ENCODE measurements around the gene NELFA. TPM values are rescaled to one million over a fixed set of nuclear protein-coding genes. Genes with fewer than 3 reads are reported as not detected.

The NELFA gene
- total RNA-seq, 2 donors from 2014 or later = 40.8 to 42.7 TPM

GRCh38 chr4:1983846-1984405 lies 24.8 kb downstream of the NELFA start:
- no peaks in the 10 kb centered on the region for H3K27me3 Mint-ChIP-seq
- peak overlapping the region; percentile 51 for H3K27ac Mint-ChIP-seq
- no peak for ATAC-seq (replicated peaks)
- H3K36me3 Mint-ChIP-seq (ENCODE audit: low read depth) = peaks cover 80% of the 10 kb centered on the region
- no peaks in the 10 kb centered on the region for H3K4me1 Mint-ChIP-seq
- H3K4me3 Mint-ChIP-seq = no peak overlapping the region
- H3K9me3 Mint-ChIP-seq = no peaks in the 10 kb centered on the region

GRCh38 chr4:1983053-1983845 lies 25.5 kb downstream of the NELFA start:
- H3K4me1 Mint-ChIP-seq = no peaks in the 10 kb centered on the region

DNA sequence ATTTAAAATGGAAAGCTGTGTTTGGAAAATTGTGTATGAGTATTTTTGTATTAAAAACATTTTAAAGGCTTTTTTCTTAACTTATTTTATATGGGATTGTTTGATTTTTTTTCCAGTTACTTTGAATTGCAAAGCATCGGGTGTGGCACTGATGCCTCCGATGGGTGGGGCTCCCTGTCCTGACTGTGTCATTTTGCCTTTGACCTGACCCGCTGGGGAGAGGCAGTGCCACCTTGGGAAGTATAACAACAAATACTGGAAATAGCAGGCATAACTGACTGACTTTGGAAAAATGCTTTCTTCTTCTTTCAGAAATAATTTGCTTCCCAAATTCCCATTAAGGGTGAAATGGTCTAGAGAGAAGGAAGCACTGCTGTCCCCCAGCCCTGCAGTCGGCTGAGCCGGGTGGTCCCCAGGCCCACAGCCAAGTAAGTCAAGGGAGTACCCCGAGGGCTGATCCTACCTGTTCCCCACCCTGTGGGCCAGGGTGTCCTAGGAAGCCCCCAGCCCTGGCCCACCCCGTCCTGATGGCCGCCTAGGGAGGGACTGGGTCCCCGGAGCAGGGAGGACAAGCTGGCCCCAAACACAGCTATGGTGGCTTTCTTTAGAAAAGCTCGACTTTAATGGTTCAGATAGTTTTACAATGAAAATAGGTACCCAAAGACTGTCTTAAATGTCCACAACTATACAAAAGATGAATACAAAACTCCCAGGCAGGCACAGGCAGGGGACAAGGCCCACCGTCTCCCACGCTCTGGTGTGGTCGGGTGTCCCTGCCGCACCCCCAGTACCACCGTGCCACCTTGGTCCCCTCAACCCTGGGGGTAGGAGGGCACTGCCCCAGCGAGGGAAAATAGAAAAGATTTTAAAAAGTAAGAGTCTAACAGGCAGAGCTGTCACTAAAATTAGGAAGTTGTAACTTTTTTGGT lies 26.4 kb downstream of the NELFA start:
- no peaks in the 10 kb centered on the region for H3K27me3 Mint-ChIP-seq
- H3K4me3 Mint-ChIP-seq = no peak overlapping the region
- peak overlapping the region; percentile 48 for H3K27ac Mint-ChIP-seq
- no peaks in the 10 kb centered on the region for H3K4me1 Mint-ChIP-seq
- ATAC-seq (replicated peaks) = no peak
- H3K9me3 Mint-ChIP-seq = no peaks in the 10 kb centered on the region
- peaks cover 80% of the 10 kb centered on the region for H3K36me3 Mint-ChIP-seq (ENCODE audit: low read depth)

More at GRCh38 chr4:1983053-1983845, 25.5 kb downstream of the NELFA start:
- no peaks in the 10 kb centered on the region for H3K27me3 Mint-ChIP-seq
- H3K4me3 Mint-ChIP-seq = no peak overlapping the region
- no peaks in the 10 kb centered on the region for H3K9me3 Mint-ChIP-seq
- peaks cover 80% of the 10 kb centered on the region for H3K36me3 Mint-ChIP-seq (ENCODE audit: low read depth)
- no peak for ATAC-seq (replicated peaks)
- no peak overlapping the region for H3K27ac Mint-ChIP-seq

GRCh38 chr4:1981251-1982058 lies 27.3 kb downstream of the NELFA start:
- Mint-ChIP-seq H3K27me3 (no peaks in the 10 kb centered on the region), H3K36me3 (ENCODE audit: low read depth) (peaks cover 86% of the 10 kb centered on the region), H3K9me3 (no peaks in the 10 kb centered on the region), H3K4me3 (no peak overlapping the region), H3K27ac (peak overlapping the region; percentile 34), H3K4me1 (no peaks in the 10 kb centered on the region)
- no peak for ATAC-seq (replicated peaks)

DNA sequence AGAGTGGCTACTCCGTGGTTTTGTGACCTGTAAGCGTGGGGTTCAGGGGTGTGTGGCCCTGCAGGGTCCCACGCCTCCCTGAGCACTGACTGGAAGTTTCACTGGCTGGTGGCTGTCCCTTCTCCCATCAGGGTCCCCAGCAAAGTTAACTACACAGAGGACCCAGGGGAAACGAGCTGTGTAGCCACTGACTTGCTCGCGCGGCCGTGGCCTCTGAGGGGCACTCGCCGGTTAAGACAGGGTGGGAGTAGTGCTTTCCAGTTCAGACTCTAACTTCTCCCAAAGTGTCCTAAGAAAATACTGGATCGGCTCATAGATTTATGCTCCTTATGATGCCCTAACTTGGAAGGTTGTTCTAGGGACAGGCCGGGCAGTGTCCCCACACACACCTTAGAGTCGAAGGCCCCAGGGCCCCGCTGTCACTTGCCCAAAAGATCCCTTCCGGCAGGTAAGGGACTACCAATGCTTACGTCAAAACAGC lies 28.2 kb downstream of the NELFA start:
- H3K4me1 Mint-ChIP-seq = no peaks in the 10 kb centered on the region

DNA sequence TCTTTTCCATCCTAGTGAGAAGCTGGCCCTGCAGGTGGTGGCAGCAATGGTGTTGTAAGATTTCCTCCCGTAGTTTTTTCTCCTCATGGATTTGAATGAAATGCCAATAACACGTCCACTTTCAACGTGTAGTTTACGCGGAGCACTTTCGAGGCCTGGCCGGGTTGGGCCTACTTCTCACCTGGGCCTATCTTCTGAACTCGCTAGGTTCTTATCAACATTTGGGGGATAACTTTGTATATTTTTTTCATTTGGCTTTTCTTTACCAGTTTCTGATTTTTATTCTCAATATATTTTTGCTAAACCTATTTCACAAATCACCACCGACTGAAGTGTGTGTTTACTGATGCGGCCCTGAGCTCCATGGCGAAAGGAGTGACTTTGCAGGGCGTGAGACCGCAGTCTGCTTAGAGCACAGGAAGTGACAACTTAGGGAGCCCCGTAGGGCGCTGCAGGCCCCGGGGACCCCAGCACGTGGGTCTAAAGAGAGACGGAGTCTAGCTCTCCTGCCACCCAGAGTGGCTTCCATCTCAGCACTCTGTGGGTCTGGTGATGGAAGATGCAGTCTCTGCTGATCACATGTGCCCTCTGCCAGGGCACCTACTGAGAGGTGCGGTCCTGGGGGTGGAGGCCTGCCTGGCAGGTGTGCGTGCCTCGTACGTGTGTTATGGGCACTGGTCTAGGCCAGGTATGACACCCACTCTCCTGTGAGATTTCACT lies 29.1 kb downstream of the NELFA start:
- Mint-ChIP-seq H3K36me3 (ENCODE audit: low read depth) (peaks cover 96% of the 10 kb centered on the region), H3K27ac (peak overlapping the region; percentile 19), H3K9me3 (no peaks in the 10 kb centered on the region), H3K4me1 (no peaks in the 10 kb centered on the region), H3K27me3 (no peaks in the 10 kb centered on the region), H3K4me3 (no peak overlapping the region)
- ATAC-seq (replicated peaks) = no peak

More for the DNA sequence above, 28.2 kb downstream of the NELFA start:
- Mint-ChIP-seq H3K9me3 (no peaks in the 10 kb centered on the region), H3K36me3 (ENCODE audit: low read depth) (peaks cover 90% of the 10 kb centered on the region), H3K27ac (no peak overlapping the region), H3K27me3 (no peaks in the 10 kb centered on the region), H3K4me3 (no peak overlapping the region)
- ATAC-seq (replicated peaks) = no peak

- H3K9me3 Mint-ChIP-seq = no peaks in the 10 kb centered on the region
- no peak overlapping the region for H3K4me3 Mint-ChIP-seq
- no peak overlapping the region for H3K27ac Mint-ChIP-seq
- H3K4me1 Mint-ChIP-seq = no peaks in the 10 kb centered on the region
- no peak for ATAC-seq (replicated peaks)
- H3K27me3 Mint-ChIP-seq = no peaks in the 10 kb centered on the region
- peaks cover 97% of the 10 kb centered on the region for H3K36me3 Mint-ChIP-seq (ENCODE audit: low read depth)
Measured at GRCh38 chr4:1978741-1979476, 29.9 kb downstream of the NELFA start.

DNA sequence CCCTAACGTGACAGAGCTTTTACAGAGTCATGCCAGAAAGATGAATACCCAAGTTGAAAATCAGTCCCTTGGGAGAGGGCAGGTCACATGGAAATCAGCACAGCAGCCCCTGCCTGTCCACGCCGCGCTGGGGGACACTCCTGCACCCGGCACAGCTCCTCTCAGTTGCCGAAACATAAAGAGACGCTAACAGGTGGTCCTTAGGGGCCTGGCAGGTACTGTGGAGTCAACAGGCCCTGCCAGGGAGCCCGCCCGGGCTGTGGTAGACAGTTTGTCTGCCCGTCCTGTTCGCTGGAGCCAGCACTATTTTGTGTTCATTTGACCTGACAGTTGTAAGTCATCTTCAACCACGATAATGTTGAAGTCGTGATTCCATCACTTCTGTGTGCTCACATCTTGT lies 30.5 kb downstream of the NELFA start:
- ATAC-seq (replicated peaks) = no peak
- Mint-ChIP-seq H3K27me3 (no peaks in the 10 kb centered on the region), H3K9me3 (no peaks in the 10 kb centered on the region), H3K4me1 (no peaks in the 10 kb centered on the region), H3K36me3 (ENCODE audit: low read depth) (peaks cover 97% of the 10 kb centered on the region), H3K4me3 (no peak overlapping the region), H3K27ac (no peak overlapping the region)

- peaks cover 97% of the 10 kb centered on the region for H3K36me3 Mint-ChIP-seq (ENCODE audit: low read depth)
Measured at GRCh38 chr4:1976416-1977352, 32.1 kb downstream of the NELFA start.

GRCh38 chr4:1975880-1976279 lies 32.9 kb downstream of the NELFA start:
- no peaks in the 10 kb centered on the region for H3K4me1 Mint-ChIP-seq
- no peak overlapping the region for H3K27ac Mint-ChIP-seq
- no peaks in the 10 kb centered on the region for H3K27me3 Mint-ChIP-seq
- H3K9me3 Mint-ChIP-seq = no peaks in the 10 kb centered on the region
- ATAC-seq (replicated peaks) = no peak
- H3K36me3 Mint-ChIP-seq (ENCODE audit: low read depth) = peaks cover 97% of the 10 kb centered on the region
- H3K4me3 Mint-ChIP-seq = no peak overlapping the region

More at GRCh38 chr4:1976416-1977352, 32.1 kb downstream of the NELFA start:
- H3K9me3 Mint-ChIP-seq = no peaks in the 10 kb centered on the region
- H3K4me3 Mint-ChIP-seq = no peak overlapping the region
- H3K27me3 Mint-ChIP-seq = no peaks in the 10 kb centered on the region
- no peaks in the 10 kb centered on the region for H3K4me1 Mint-ChIP-seq
- no peak overlapping the region for H3K27ac Mint-ChIP-seq
- no peak for ATAC-seq (replicated peaks)

DNA sequence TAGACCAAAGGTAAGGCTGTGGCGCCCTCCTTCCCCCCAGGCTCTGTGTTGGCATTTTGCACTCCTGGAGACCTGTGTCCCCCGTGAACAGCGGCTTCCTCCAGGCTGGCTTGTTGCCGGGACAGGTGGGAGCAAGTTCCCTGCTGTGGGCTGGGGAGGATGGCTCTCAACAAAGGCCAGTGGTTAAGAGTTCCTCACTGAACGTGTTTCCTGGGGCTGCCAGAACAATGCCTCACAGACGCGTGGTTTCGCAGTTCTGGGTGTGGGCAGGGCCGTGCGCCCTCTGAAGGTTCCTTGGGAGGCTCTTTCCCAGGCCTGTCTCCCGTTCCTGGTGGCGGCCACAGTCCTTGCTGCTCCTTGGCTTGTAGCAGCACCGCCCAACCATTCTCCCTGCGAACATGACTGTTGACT lies 33.4 kb downstream of the NELFA start:
- Mint-ChIP-seq H3K4me1 (no peaks in the 10 kb centered on the region), H3K36me3 (ENCODE audit: low read depth) (peaks cover 97% of the 10 kb centered on the region), H3K9me3 (no peaks in the 10 kb centered on the region), H3K4me3 (no peak overlapping the region), H3K27me3 (no peaks in the 10 kb centered on the region), H3K27ac (no peak overlapping the region)
- no peak for ATAC-seq (replicated peaks)

DNA sequence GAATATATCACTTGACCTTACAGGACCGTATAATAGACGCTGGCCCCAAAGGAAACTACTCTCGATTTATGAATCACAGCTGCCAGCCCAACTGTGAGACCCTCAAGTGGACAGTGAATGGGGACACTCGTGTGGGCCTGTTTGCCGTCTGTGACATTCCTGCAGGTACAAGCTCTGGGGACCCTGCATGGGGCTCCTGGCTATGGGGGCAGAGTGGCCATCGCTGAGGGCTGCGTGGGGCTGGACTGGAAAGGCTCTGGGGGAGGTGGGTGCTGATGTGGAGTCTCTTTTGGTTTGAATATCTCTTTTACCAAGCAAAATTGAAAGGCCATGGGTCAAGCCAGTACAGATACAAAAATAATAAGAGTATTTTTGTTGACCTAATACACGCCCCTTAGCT lies 33.9 kb downstream of the NELFA start:
- Mint-ChIP-seq H3K4me1 (no peaks in the 10 kb centered on the region), H3K4me3 (no peak overlapping the region), H3K9me3 (no peaks in the 10 kb centered on the region), H3K27ac (no peak overlapping the region), H3K36me3 (ENCODE audit: low read depth) (peaks cover 97% of the 10 kb centered on the region), H3K27me3 (no peaks in the 10 kb centered on the region)
- ATAC-seq (replicated peaks) = no peak
